Measurements from ENCODE around the gene BAZ1A. TPM values are rescaled to one million over a fixed set of nuclear protein-coding genes. Genes with fewer than 3 reads are reported as not detected.

BAZ1A gene
- total and polyA plus RNA-seq, 2 of the 8 experiments (the other 6 are each of a cell fraction or from before 2014, with no cell fraction given) = 8.0 to 23.1 TPM

GRCh38 chr14:34755215-34755614 lies 119.9 kb downstream of the BAZ1A start:
- Histone ChIP-seq H3K4me1 (replicated peaks in 1 of 4; ENCODE audit: control insufficient read depth in 3 of 4, insufficient read depth in 4 of 4, low read length in 3 of 4) (no peaks in the 10 kb centered on the region), H3K9ac (replicated peaks in 1 of 4; ENCODE audit: extremely low read depth in 1 of 4, low read depth in 3 of 4, low read length in 3 of 4) (no peak overlapping the region), H3K56ac (replicated peaks; ENCODE audit: insufficient read length, low read depth, low read length) (no peak overlapping the region), H4K20me1 (replicated peaks in 1 of 2; ENCODE audit: control insufficient read depth in 1 of 2, insufficient read depth in 2 of 2, low read length in 2 of 2) (no peaks in the 10 kb centered on the region), H3K9me3 (ENCODE audit: insufficient read depth in 2 of 2, low read depth in 1 of 2, low read length in 1 of 2) (no peaks in the 10 kb centered on the region), H3K23me2 (ENCODE audit: low read depth, low read length) (no peaks in the 10 kb centered on the region), H3K4ac (replicated peaks; ENCODE audit: insufficient read length, low read depth, low read length) (no peak overlapping the region), H2AFZ (ENCODE audit: low read length) (no peak overlapping the region), H3K4me2 (ENCODE audit: insufficient read depth in 1 of 2, low read depth in 2 of 2, low read length in 2 of 2) (no peak overlapping the region), H3K27ac (ENCODE audit: low read depth, low read length) (no peak overlapping the region), H3K18ac (ENCODE audit: extremely low read depth, low read length) (no peak overlapping the region), H3K27me3 (replicated peaks in 1 of 4; ENCODE audit: control insufficient read depth in 3 of 4, extremely low read depth in 1 of 4, insufficient read depth in 3 of 4, low read length in 3 of 4) (no peaks in the 10 kb centered on the region), H2AK5ac (ENCODE audit: low read depth, low read length) (no peak overlapping the region), H4K91ac (replicated peaks; ENCODE audit: insufficient read length, low read length) (no peak overlapping the region), H3K4me3 (ENCODE audit: extremely low read depth in 1 of 4, insufficient read depth in 2 of 4, low read depth in 3 of 4, low read length in 4 of 4) (no peak overlapping the region), H2BK5ac (ENCODE audit: low read depth, low read length) (no peak overlapping the region), H3K79me1 (ENCODE audit: low read depth, low read length) (no peaks in the 10 kb centered on the region), H3K23ac (ENCODE audit: insufficient read length) (no peak overlapping the region), H4K5ac (ENCODE audit: insufficient read length, low read depth, low read length) (no peak overlapping the region), H2BK12ac (ENCODE audit: low read depth, low read length) (no peak overlapping the region), H2BK20ac (ENCODE audit: low read length) (no peak overlapping the region), H3K79me2 (ENCODE audit: control insufficient read depth in 1 of 2, insufficient read depth in 2 of 2, low read length in 2 of 2) (no peaks in the 10 kb centered on the region), H2BK15ac (ENCODE audit: low read length) (no peak overlapping the region), H2BK120ac (replicated peaks; ENCODE audit: low read depth, low read length) (no peak overlapping the region), H4K8ac (ENCODE audit: extremely low read depth, insufficient read depth, low read length) (no peak overlapping the region), H3K14ac (ENCODE audit: insufficient read length) (no peak overlapping the region), H3K36me3 (ENCODE audit: control insufficient read depth in 2 of 4, insufficient read depth in 4 of 4, low read length in 3 of 4) (peaks cover 0 to 3% (median 0%) of the 10 kb centered on the region in 4 experiments; a peak in 3 of 8 replicates)
- DNase-seq (ENCODE audit: low read depth in 1 of 2, low spot score in 2 of 2) = no peak
- TF ChIP-seq RBBP5 (IDR thresholded peaks at IDR 0.05; ENCODE audit: borderline replicate concordance, low read depth, low read length) = no peak
- TF ChIP-seq EGR1 (IDR thresholded peaks at IDR 0.05; ENCODE audit: borderline replicate concordance, low read depth, low read length) = no peak
- TF ChIP-seq HDAC2 (IDR thresholded peaks at IDR 0.05; ENCODE audit: borderline replicate concordance in 1 of 2, low read depth in 2 of 2, low read length in 2 of 2) = no peak
- TF ChIP-seq TAF7 (optimal IDR thresholded peaks at IDR 0.05; ENCODE audit: borderline replicate concordance, low read depth, low read length) = no peak
- no peak for TF ChIP-seq FOSL1 (IDR thresholded peaks at IDR 0.05; ENCODE audit: insufficient read depth, low read depth, low read length)
- TF ChIP-seq CHD1 (IDR thresholded peaks at IDR 0.05; ENCODE audit: low read depth, low read length) = no peak
- TF ChIP-seq JUND (IDR thresholded peaks at IDR 0.05; ENCODE audit: low read length) = no peak
- TF ChIP-seq SP4 (IDR thresholded peaks at IDR 0.05; ENCODE audit: low read length) = no peak
- no peak for TF ChIP-seq JUN (IDR thresholded peaks at IDR 0.05; ENCODE audit: low read depth, low read length)
- TF ChIP-seq SIN3A (conservative IDR thresholded peaks at IDR 0.05 in 1 of 2, IDR thresholded peaks at IDR 0.05 in 1 of 2; ENCODE audit: low read depth in 1 of 2, low read length in 2 of 2) = no peak
- no peak for TF ChIP-seq PHF8 (conservative IDR thresholded peaks at IDR 0.05; ENCODE audit: low read depth, low read length)
- no peak for TF ChIP-seq E2F6 (IDR thresholded peaks at IDR 0.05)
- TF ChIP-seq RXRA (IDR thresholded peaks at IDR 0.05; ENCODE audit: insufficient read depth, low read depth, low read length) = no peak
- TF ChIP-seq NRF1 (IDR thresholded peaks at IDR 0.05; ENCODE audit: low read depth, low read length) = no peak
- WGBS, 2 experiments (ENCODE audit: extremely low coverage in 1 of 2, insufficient coverage in 1 of 2, insufficient read length in 1 of 2, insufficient replicate concordance in 2 of 2, low coverage in 1 of 2, low lambda C conversion rate in 2 of 2, missing lambda C conversion rate in 1 of 2) = 81% methylated on average over 2 of the region's 2 CpGs; no CpG with 5 or more reads in 1 of the 2 experiments
- CTCF ChIA-PET (ENCODE audit: partially characterized antibody) = no interaction called here
- POLR2A ChIA-PET (ENCODE audit: partially characterized antibody) = no interaction called here
- FAIRE-seq = no peak
